MM.1S (cell line): ENCODE results near the gene CLCA4.

Source experiments
- DNase-seq: peaks from one replicate; pipeline ENCODE4 v3.0.0-alpha.2; 2015
- H2AFZ ChIP-seq: fragments of 300-600 bp; sonication (generic); 2 replicates; pipeline ENCODE4 v1.6.0; 2016; ENCODE audit warnings: antibody characterized with exemption, low read length
- H3F3A ChIP-seq: fragments of 300-600 bp; sonication (generic); 2 replicates; pipeline ENCODE4 v1.6.1; 2016; ENCODE audit warnings: mild to moderate bottlenecking, antibody characterized with exemption, low read length, moderate library complexity, mixed read lengths; ENCODE audit not compliant: insufficient read depth
- H3K27ac ChIP-seq: fragments of 300-600 bp; sonication (generic); 2 replicates; pipeline ENCODE4 v1.5.1; 2016; ENCODE audit warnings: mild to moderate bottlenecking, low read length
- H3K27me3 ChIP-seq: fragments of 300-600 bp; sonication (generic); replicated peaks from 2 replicates; pipeline ENCODE4 v1.6.0; 2016; ENCODE audit warnings: low read length; ENCODE audit not compliant: insufficient read depth
- H3K36me3 ChIP-seq: fragments of 300-600 bp; sonication (generic); replicated peaks from 2 replicates; pipeline ENCODE4 v1.6.1; 2016; ENCODE audit warnings: mild to moderate bottlenecking, low read length, mixed read lengths; ENCODE audit not compliant: insufficient read depth
- H3K4me1 ChIP-seq: fragments of 300-600 bp; sonication (generic); 2 replicates; pipeline ENCODE4 v1.6.1; 2016; ENCODE audit warnings: low read length, mixed read lengths
- H3K4me2 ChIP-seq: fragments of 300-600 bp; sonication (generic); 2 replicates; pipeline ENCODE4 v1.6.0; 2016; ENCODE audit warnings: low read depth, low read length
- H3K4me3 ChIP-seq: fragments of 300-600 bp; sonication (generic); 2 replicates; pipeline ENCODE4 v1.5.1; 2016; ENCODE audit warnings: low read length, mixed read lengths
- H3K79me2 ChIP-seq: fragments of 300-600 bp; sonication (generic); 2 replicates; pipeline ENCODE4 v1.6.1; 2016; ENCODE audit warnings: mixed run types, low read length, mixed read lengths
- H3K9ac ChIP-seq: fragments of 300-600 bp; sonication (generic); 2 replicates; pipeline ENCODE4 v1.6.1; 2016; ENCODE audit warnings: low read length, mixed read lengths
- H3K9me2 ChIP-seq: fragments of 300-600 bp; sonication (generic); replicated peaks from 2 replicates; pipeline ENCODE4 v1.6.1; 2016; ENCODE audit warnings: mild to moderate bottlenecking, low read length, mixed read lengths; ENCODE audit not compliant: insufficient read depth
- H3K9me3 ChIP-seq: fragments of 300-600 bp; sonication (generic); replicated peaks from 2 replicates; pipeline ENCODE4 v1.6.1; 2016; ENCODE audit warnings: mild to moderate bottlenecking, low read length, mixed read lengths; ENCODE audit not compliant: insufficient read depth
- H4K20me1 ChIP-seq: fragments of 300-600 bp; sonication (generic); 2 replicates; pipeline ENCODE4 v1.6.1; 2016; ENCODE audit warnings: mild to moderate bottlenecking, low read length, moderate library complexity, mixed read lengths; ENCODE audit not compliant: insufficient read depth
- CTCF ChIP-seq: fragments of 300-600 bp; sonication (generic); IDR thresholded peaks from 2 replicates; pipeline ENCODE4 v1.5.1; 2016; ENCODE audit warnings: antibody characterized with exemption, low read length, mixed read lengths
- EZH2 ChIP-seq: fragments of 300-600 bp; sonication (generic); optimal IDR thresholded peaks from 2 replicates; pipeline ENCODE3; 2017; ENCODE audit warnings: low read depth, mild to moderate bottlenecking, antibody characterized with exemption, low read length, mixed read lengths
- EZH2phosphoT487 ChIP-seq: fragments of 300-600 bp; sonication (generic); IDR thresholded peaks from 2 replicates; pipeline ENCODE4 v1.6.1; 2018; ENCODE audit warnings: antibody characterized with exemption, low read length

CLCA4 gene

GRCh38 chr1:86619313-86619712 lies 72.4 kb downstream of the CLCA4 start:
- Histone ChIP-seq H3K4me3 (no peak overlapping the region), H3K9me3 (no peaks in the 10 kb centered on the region), H3K79me2 (no peaks in the 10 kb centered on the region), H4K20me1 (no peaks in the 10 kb centered on the region), H3K27ac (no peak overlapping the region), H3F3A (peaks cover 14% of the 10 kb centered on the region), H2AFZ (no peak overlapping the region), H3K4me1 (peaks cover 27% of the 10 kb centered on the region), H3K27me3 (no peaks in the 10 kb centered on the region), H3K36me3 (no peaks in the 10 kb centered on the region), H3K9me2 (no peaks in the 10 kb centered on the region), H3K4me2 (no peak overlapping the region), H3K9ac (no peak overlapping the region)
- TF ChIP-seq EZH2 (no peak), EZH2phosphoT487 (no peak), CTCF (no peak)
- DNase-seq = no peak

- no peaks in the 10 kb centered on the region for H3K9me2 ChIP-seq
- H3K4me2 ChIP-seq = no peak overlapping the region
- H3K4me3 ChIP-seq = no peak overlapping the region
- TF ChIP-seq EZH2 = no peak
- no peak for TF ChIP-seq CTCF
- no peak for TF ChIP-seq EZH2phosphoT487
- H3K36me3 ChIP-seq = no peaks in the 10 kb centered on the region
- no peak overlapping the region for H3K27ac ChIP-seq
- no peaks in the 10 kb centered on the region for H3K79me2 ChIP-seq
- no peak for DNase-seq
- H3K4me1 ChIP-seq = peaks cover 26% of the 10 kb centered on the region
- no peak overlapping the region for H2AFZ ChIP-seq
- no peaks in the 10 kb centered on the region for H4K20me1 ChIP-seq
- no peaks in the 10 kb centered on the region for H3K9me3 ChIP-seq
- H3K27me3 ChIP-seq = no peaks in the 10 kb centered on the region
- peaks cover 14% of the 10 kb centered on the region for H3F3A ChIP-seq
- no peak overlapping the region for H3K9ac ChIP-seq
Measured at GRCh38 chr1:86621286-86621685, 74.4 kb downstream of the CLCA4 start.
